Measurements from ENCODE around the gene EIF1. TPM values are rescaled to one million over a fixed set of nuclear protein-coding genes. Genes with fewer than 3 reads are reported as not detected.

Gene EIF1
- total RNA-seq, 1 experiment from 2014 or later: 312 TPM

DNA sequence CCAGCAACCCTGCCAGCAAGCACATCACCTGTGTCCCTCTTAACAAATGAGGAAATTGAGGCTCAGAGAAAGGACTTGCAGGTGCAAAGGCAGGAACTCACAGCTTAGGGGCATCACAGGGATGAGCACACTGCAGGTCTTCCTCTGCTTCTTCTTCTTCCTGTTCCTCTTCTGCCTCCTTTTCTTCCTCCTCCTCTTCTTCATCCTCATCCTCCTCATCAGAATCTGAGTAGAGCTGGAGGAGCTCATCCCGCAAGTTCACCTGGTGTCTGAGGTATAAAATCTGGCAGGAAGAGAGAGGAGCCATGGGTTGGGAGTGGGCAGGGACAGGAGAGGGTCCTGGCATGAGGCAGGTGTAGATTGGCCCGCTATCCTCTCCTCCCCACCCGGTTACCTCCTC, 43.2 kb downstream of the EIF1 start:
- DNase-seq (ENCODE audit: low read depth): no peak

DNA sequence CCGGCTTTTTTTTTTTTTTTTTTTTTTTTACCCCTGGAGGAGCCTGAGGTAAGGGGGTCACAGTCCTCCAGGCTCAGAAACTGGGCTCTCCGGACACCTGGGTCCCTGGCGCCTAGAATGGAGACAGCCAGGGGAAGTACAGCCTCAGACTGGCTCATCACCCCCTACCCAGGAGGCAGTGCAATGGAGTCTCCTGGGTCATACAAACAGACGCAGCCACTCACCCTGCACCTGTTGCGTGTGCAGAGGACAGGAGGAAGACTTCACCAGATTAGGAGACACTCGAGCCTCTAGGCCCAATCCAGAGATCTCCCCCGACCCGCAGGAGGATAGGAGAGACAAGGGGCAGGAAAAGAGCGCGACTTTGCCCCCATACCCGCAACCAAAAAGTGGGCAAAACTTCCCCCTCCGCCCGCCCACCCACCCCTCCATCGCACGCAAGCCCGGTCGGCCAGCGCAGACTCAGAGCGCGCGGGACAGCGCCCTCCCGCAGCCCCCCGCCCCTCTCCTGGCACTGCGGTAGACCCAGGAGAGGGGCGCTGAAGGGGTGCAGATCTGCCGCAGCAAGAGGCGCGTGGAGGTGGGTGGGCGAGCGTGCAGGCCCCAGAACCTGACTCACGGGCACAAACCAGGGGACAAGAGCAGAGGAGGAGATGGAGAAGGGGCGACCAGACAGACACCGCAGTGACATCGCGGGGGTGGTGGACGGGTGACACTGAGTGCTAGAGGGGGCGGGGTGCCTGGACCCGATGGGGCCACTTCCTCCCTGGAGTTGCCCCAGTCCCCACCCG, 44.9 kb downstream of the EIF1 start:
- no peak for DNase-seq (ENCODE audit: low read depth)

GRCh38 chr17:41734139-41734948, 45.7 kb downstream of the EIF1 start, which contains the start of gene HAP1:
Gene HAP1 (minus strand): TSS chr17:41734643. CDS start chr17:41734634, 9 bp downstream.
- no peak for DNase-seq (ENCODE audit: low read depth)

GRCh38 chr17:41734949-41735313, 46.2 kb downstream of the EIF1 start:
- DNase-seq (ENCODE audit: low read depth): no peak

DNA sequence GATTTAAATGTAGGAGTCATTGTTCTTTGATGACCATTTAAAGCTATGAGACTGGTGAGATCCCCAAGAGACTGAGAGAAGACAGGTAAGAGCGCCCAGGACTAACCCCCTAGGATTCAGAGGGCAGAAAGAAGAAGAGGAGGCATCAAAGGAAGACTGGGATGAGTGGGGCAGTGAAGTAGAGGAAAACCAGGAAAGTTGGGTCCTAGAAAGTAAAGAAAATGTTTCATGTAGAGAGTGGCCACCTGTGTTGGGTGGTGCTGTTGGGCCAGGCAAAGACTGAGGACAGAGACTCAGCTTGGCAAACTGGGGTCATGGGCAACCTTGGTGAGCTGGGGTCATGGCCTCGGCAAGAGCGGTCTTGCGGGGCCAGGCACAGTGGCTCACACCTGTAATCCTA, 47.1 kb downstream of the EIF1 start:
- DNase-seq (ENCODE audit: low read depth): no peak

DNA sequence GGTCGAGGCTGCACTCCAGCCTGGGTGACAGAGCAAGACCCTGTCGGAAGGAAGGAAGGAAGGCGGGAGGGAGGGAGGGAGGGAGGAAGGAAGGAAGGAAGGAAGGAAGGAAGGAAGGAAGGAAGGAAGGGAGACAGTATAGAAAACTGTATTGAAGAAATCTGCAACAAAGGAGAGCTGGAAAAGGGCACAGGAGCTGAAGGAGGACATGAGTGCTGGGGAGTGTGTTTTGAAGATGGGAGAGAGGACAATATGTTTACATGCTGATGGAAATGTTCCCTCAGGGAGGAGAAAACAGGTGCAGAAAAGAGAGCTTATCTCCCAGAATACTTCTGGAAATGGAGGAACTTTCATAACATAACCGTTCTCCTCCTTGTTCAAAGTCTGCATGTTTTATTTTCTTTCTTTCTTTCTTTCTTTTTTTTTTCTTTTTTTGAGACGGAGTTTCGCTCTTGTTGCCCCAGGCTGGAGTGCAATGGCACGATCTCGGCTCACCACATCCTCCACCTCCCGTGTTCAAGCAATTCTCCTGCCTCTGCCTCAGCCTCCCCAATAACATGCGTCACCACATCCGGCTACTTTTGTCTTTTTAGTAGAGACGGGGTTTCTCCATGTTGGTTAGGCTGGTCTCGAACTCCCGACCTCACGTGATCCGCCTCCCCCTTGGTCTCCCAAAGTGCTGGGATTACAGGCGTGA, 48.4 kb downstream of the EIF1 start:
- no peak for DNase-seq (ENCODE audit: low read depth)

- DNase-seq (ENCODE audit: low read depth): no peak
Measured at GRCh38 chr17:41737680-41738023, 49.0 kb downstream of the EIF1 start.

DNA sequence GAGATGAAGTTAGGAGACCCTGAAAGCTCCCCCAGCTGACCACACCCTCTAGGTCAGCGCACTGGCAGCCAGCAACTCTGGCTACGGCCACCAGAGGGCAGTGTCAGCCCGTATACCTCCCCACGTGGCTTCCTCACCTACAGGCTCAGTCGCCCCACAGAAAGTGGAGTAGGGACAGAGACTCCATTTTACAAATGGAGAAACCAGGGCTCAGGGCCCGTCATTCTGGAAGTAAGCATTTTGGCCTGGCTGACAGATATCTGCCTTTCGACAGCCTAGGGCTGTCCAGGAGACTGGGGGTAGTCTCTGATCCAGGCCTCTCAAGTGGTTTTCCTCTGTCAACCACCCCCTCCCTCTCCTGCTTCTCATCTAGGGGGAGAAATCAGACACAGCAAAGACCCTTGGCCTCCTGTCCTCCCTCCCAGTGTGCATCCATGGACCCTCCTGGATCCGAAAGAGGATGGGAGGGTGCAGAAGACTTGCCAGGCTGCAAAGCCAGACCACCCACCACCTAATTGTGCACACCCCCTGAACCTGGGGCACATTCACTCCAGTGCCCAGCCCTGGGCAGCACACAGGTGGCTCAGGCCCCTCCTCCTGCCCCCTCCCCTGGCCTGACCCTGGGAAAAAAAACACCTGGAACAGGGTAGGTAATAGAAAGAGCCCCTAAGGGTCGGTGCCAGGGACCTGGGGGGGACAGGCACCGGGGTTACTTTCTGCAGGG, 49.6 kb downstream of the EIF1 start:
- DNase-seq (ENCODE audit: low read depth): peak; percentile 81

- DNase-seq (ENCODE audit: low read depth): no peak
Measured at GRCh38 chr17:41738801-41739112, 50.1 kb downstream of the EIF1 start.

DNA sequence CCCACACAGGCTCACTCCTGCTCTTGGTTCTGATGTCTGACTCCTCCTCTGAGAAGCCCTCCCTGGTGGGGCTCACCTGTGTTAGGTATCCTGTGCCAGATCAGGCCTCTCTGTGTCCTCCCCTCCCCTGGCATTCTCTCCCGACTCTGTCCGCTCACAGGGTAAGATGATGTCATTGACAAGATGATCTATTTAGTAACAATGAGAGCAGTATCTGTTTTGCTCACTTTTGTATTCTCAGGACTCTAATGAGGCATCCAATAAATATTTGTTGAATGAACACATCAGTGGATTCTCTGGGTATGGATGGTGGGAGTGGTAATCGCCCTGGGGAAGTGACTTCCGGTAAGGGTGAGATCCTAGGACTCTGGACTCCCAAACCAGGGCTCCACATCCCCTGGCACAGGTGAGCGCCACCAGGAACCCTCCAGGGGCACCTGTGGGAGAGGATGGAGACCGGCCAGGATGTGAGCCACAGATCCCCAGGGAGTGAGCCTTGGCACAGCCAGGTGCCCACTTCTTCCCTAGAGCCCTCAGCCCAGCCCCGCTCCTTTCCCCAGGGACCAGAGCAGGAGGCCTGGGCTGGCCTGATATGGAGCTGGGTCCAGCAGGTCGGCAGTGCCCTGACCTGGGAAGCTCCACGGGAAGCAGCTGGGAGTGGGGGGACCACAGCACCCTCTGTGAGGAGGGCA, 51.1 kb downstream of the EIF1 start:
- DNase-seq (ENCODE audit: low read depth): peak; percentile 38

GRCh38 chr17:41740506-41740905, 51.8 kb downstream of the EIF1 start:
- no peak for DNase-seq (ENCODE audit: low read depth)

GRCh38 chr17:41741709-41742108, 53.0 kb downstream of the EIF1 start:
- no peak for DNase-seq (ENCODE audit: low read depth)

Small RNA genes lying within 50 kb of the gene (small RNA-seq; reads per million reads assigned to genes)
- gene RN7SL399P (not detected), gene RNA5SP442 (0.11 reads per million)

Other genes starting within 250 kb of the EIF1 start
- gene KRT38, start 247.9 kb upstream of the EIF1 start, total RNA-seq (2014; rRNA removed; shearing (Covaris generic)): not detected in 2 replicates
- not detected in 2 replicates for gene KRT32, start 221.5 kb upstream of the EIF1 start, total RNA-seq (2014; rRNA removed; shearing (Covaris generic))
- not detected in 2 replicates for gene KRT35, start 207.7 kb upstream of the EIF1 start, total RNA-seq (2014; rRNA removed; shearing (Covaris generic))
- gene KRT36, start 199.0 kb upstream of the EIF1 start, total RNA-seq (2014; rRNA removed; shearing (Covaris generic)): not detected in 2 replicates
- gene KRT13, start 183.3 kb upstream of the EIF1 start, total RNA-seq (2014; rRNA removed; shearing (Covaris generic)): not detected in 2 replicates
- gene KRT15, start 170.0 kb upstream of the EIF1 start, total RNA-seq (2014; rRNA removed; shearing (Covaris generic)): 6.8 and 10.9 TPM in 2 replicates
- 0.13 and 0.72 TPM in 2 replicates for gene KRT19, start 160.6 kb upstream of the EIF1 start, total RNA-seq (2014; rRNA removed; shearing (Covaris generic))
- not detected in 2 replicates for gene KRT9, start 116.8 kb upstream of the EIF1 start, total RNA-seq (2014; rRNA removed; shearing (Covaris generic))
- 0.05 TPM in 1 of 2 replicates, not detected in the other for gene KRT14, start 102.0 kb upstream of the EIF1 start, total RNA-seq (2014; rRNA removed; shearing (Covaris generic))
- not detected in 2 replicates for gene KRT16, start 76.1 kb upstream of the EIF1 start, total RNA-seq (2014; rRNA removed; shearing (Covaris generic))
- gene KRT17, start 64.3 kb upstream of the EIF1 start, total RNA-seq (2014; rRNA removed; shearing (Covaris generic)): 0.72 and 1.6 TPM in 2 replicates
- not detected in 2 replicates for gene GAST, start 23.4 kb downstream of the EIF1 start, total RNA-seq (2014; rRNA removed; shearing (Covaris generic))
- 0.10 TPM in 1 of 2 replicates, not detected in the other for gene HAP1, start 45.8 kb downstream of the EIF1 start, total RNA-seq (2014; rRNA removed; shearing (Covaris generic))
- 1.6 and 4.0 TPM in 2 replicates for gene JUP, start 97.8 kb downstream of the EIF1 start, total RNA-seq (2014; rRNA removed; shearing (Covaris generic))
- gene P3H4, start 123.1 kb downstream of the EIF1 start, total RNA-seq (2014; rRNA removed; shearing (Covaris generic)): 71.9 and 75.5 TPM in 2 replicates
- gene FKBP10, start 124.1 kb downstream of the EIF1 start, total RNA-seq (2014; rRNA removed; shearing (Covaris generic)): 199 and 204 TPM in 2 replicates
- 56.2 and 73.8 TPM in 2 replicates for gene NT5C3B, start 147.3 kb downstream of the EIF1 start, total RNA-seq (2014; rRNA removed; shearing (Covaris generic))
- not detected in 2 replicates for gene KLHL10, start 148.9 kb downstream of the EIF1 start, total RNA-seq (2014; rRNA removed; shearing (Covaris generic))
- gene KLHL11, start 176.5 kb downstream of the EIF1 start, total RNA-seq (2014; rRNA removed; shearing (Covaris generic)): 25.1 and 26.3 TPM in 2 replicates
- 205 and 226 TPM in 2 replicates for gene ACLY, start 230.1 kb downstream of the EIF1 start, total RNA-seq (2014; rRNA removed; shearing (Covaris generic))
- 0.10 TPM in 1 of 2 replicates, not detected in the other for gene ODAD4, start 241.7 kb downstream of the EIF1 start, total RNA-seq (2014; rRNA removed; shearing (Covaris generic))

All from HT1080 (cell line).